OCI-LY3 (cell line): ENCODE results near the gene SCAF1.

Source experiments
- H2AFZ ChIP-seq: fragments of 200-600, 300-600 bp; shearing (Covaris generic); 2 replicates; pipeline ENCODE4 v1.6.0; 2014; ENCODE audit warnings: antibody characterized with exemption, low read depth, low read length
- H3K27ac ChIP-seq: fragments of 200-600, 300-600 bp; sonication (generic); 2 replicates; pipeline ENCODE4 v1.5.1; 2014; ENCODE audit warnings: mild to moderate bottlenecking, low read length, moderate library complexity, mixed read lengths
- H3K27me3 ChIP-seq: fragments of 200-600, 300-600 bp; sonication (generic); 2 replicates; pipeline ENCODE4 v1.6.1; 2014; ENCODE audit warnings: low read depth, low read length, mixed read lengths
- H3K36me3 ChIP-seq: fragments of 200-600, 300-600 bp; sonication (generic); replicated peaks from 2 replicates; pipeline ENCODE3; 2014; ENCODE audit warnings: low read depth, low read length, mixed read lengths
- H3K4me1 ChIP-seq: fragments of 300-600, 200-600 bp; sonication (generic); 2 replicates; pipeline ENCODE4 v1.6.1; 2014; ENCODE audit warnings: low read length, mixed read lengths
- H3K4me2 ChIP-seq: fragments of 200-600, 300-600 bp; sonication (generic); 2 replicates; pipeline ENCODE4 v1.6.1; 2014; ENCODE audit warnings: low read length, mixed read lengths
- H3K4me3 ChIP-seq: fragments of 300-600, 200-600 bp; sonication (generic); 2 replicates; pipeline ENCODE4 v1.5.1; 2014; ENCODE audit warnings: antibody characterized with exemption, mild to moderate bottlenecking, low read length, moderate library complexity
- H3K79me2 ChIP-seq: fragments of 300-600, 200-600 bp; shearing (Covaris generic); 2 replicates; pipeline ENCODE4 v1.6.1; 2014; ENCODE audit warnings: mild to moderate bottlenecking, low read length, mixed read lengths
- H3K9ac ChIP-seq: fragments of 300-600, 200-600 bp; shearing (Covaris generic); 2 replicates; pipeline ENCODE4 v1.6.0; 2014; ENCODE audit warnings: mild to moderate bottlenecking, low read length, moderate library complexity
- H3K9me3 ChIP-seq: fragments of 200-600, 300-600 bp; shearing (Covaris generic); 2 replicates; pipeline ENCODE4 v1.6.1; 2014; ENCODE audit warnings: low read length, mixed read lengths; ENCODE audit not compliant: insufficient read depth
- H4K20me1 ChIP-seq: fragments of 200-600, 300-600 bp; sonication (generic); 2 replicates; pipeline ENCODE4 v1.6.1; 2016; ENCODE audit warnings: low read length, mixed read lengths; ENCODE audit not compliant: insufficient read depth
- CTCF ChIP-seq: fragments of 200-600, 300-600 bp; sonication (generic); IDR thresholded peaks from 2 replicates; pipeline ENCODE4 v1.5.1; 2014; ENCODE audit warnings: antibody characterized with exemption, low read length, low read depth
- EZH2phosphoT487 ChIP-seq: fragments of 200-600 bp; shearing (Covaris generic); IDR thresholded peaks from 2 replicates; pipeline ENCODE4 v1.6.1; 2018; ENCODE audit warnings: antibody characterized with exemption, mixed run types, low read depth

The SCAF1 gene

GRCh38 chr19:49652551-49653465 is 10.8 kb downstream of the SCAF1 start:
- H3K4me3 ChIP-seq, result no peak overlapping the region
- no peaks in the 10 kb centered on the region for H3K27me3 ChIP-seq
- peaks cover 62% of the 10 kb centered on the region for H3K36me3 ChIP-seq
- no peak overlapping the region for H3K4me2 ChIP-seq
- TF ChIP-seq CTCF (no peak), EZH2phosphoT487 (no peak)
- H3K27ac ChIP-seq, result no peak overlapping the region
- H3K4me1 ChIP-seq, result no peaks in the 10 kb centered on the region
- 0 out of 2 replicates have a peak, but pooled peaks cover 8% of the 10 kb centered on the region for H4K20me1 ChIP-seq
- no peaks in the 10 kb centered on the region for H3K9me3 ChIP-seq
- no peak overlapping the region for H2AFZ ChIP-seq
- H3K79me2 ChIP-seq, result peaks cover 4% of the 10 kb centered on the region; the same call in 1 of the 2 replicates
- H3K9ac ChIP-seq, result no peak overlapping the region

GRCh38 chr19:49653466-49653806 is 11.4 kb downstream of the SCAF1 start:
- no peaks in the 10 kb centered on the region for H3K4me1 ChIP-seq
- H3K9me3 ChIP-seq, result no peaks in the 10 kb centered on the region
- TF ChIP-seq EZH2phosphoT487, result no peak
- no peak for TF ChIP-seq CTCF
- no peak overlapping the region for H3K4me3 ChIP-seq
- H3K27ac ChIP-seq, result no peak overlapping the region
- H2AFZ ChIP-seq, result no peak overlapping the region
- H3K36me3 ChIP-seq, result peaks cover 66% of the 10 kb centered on the region
- no peak overlapping the region for H3K4me2 ChIP-seq
- no peak overlapping the region for H3K9ac ChIP-seq
- no peaks in the 10 kb centered on the region for H3K27me3 ChIP-seq
- 0 out of 2 replicates have a peak, but pooled peaks cover 8% of the 10 kb centered on the region for H4K20me1 ChIP-seq
- peaks cover 4% of the 10 kb centered on the region; the same call in 1 of the 2 replicates for H3K79me2 ChIP-seq

GRCh38 chr19:49654581-49654980 is 12.6 kb downstream of the SCAF1 start:
- H3K27me3 ChIP-seq, result no peaks in the 10 kb centered on the region
- no peaks in the 10 kb centered on the region for H3K4me1 ChIP-seq
- no peak for TF ChIP-seq EZH2phosphoT487
- no peak for TF ChIP-seq CTCF
- H3K4me3 ChIP-seq, result no peak overlapping the region
- no peak overlapping the region for H3K4me2 ChIP-seq
- H2AFZ ChIP-seq, result no peak overlapping the region
- H4K20me1 ChIP-seq, result 0 out of 2 replicates have a peak, but pooled peaks cover 8% of the 10 kb centered on the region
- H3K36me3 ChIP-seq, result peaks cover 76% of the 10 kb centered on the region
- H3K79me2 ChIP-seq, result peaks cover 4% of the 10 kb centered on the region; the same call in 1 of the 2 replicates
- no peak overlapping the region for H3K27ac ChIP-seq
- H3K9ac ChIP-seq, result no peak overlapping the region
- H3K9me3 ChIP-seq, result no peaks in the 10 kb centered on the region

- H4K20me1 ChIP-seq, result no peaks in the 10 kb centered on the region
- no peaks in the 10 kb centered on the region for H3K4me1 ChIP-seq
- no peak overlapping the region for H3K27ac ChIP-seq
- H3K27me3 ChIP-seq, result no peaks in the 10 kb centered on the region
- peaks cover 77% of the 10 kb centered on the region for H3K36me3 ChIP-seq
- TF ChIP-seq EZH2phosphoT487 (no peak), CTCF (no peak)
- no peak overlapping the region for H3K4me2 ChIP-seq
- H3K79me2 ChIP-seq, result no peaks in the 10 kb centered on the region
- H3K4me3 ChIP-seq, result no peak overlapping the region
- no peak overlapping the region for H2AFZ ChIP-seq
- H3K9ac ChIP-seq, result no peak overlapping the region
- no peaks in the 10 kb centered on the region for H3K9me3 ChIP-seq
Measured at GRCh38 chr19:49655570-49656455, 13.8 kb downstream of the SCAF1 start.
